ENCODE results near the gene HK3. TPM values are rescaled to one million over a fixed set of nuclear protein-coding genes. Genes with fewer than 3 reads are reported as not detected.

HK3 gene
- total and polyA plus RNA-seq, 9 of the 15 experiments (the other 6 are each of a cell fraction or from before 2014, with no cell fraction given), result 0.16 TPM; not detected in 8

DNA sequence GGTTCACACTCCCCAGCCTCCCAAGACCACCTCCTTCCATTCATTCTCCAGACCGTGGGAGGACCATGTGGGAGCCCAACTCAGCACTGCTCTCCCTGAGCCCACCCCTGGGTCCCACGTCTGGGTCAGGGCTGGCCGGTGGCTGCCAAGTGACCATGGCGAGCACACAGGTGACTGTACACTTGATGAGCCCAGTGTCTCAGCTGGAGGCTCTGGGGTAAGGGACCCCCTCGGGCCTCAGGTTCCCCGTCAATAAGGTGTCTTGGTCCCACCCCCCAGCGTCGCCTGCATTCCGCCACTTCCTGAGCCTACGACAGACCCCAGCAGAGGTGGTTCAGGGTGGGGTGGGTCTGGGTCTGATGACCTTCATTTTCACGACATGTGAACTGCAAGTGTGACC is 38.8 kb downstream of the HK3 start:
- DNase-seq (ENCODE audit: extremely low read depth in 1 of 4, low spot score in 3 of 4), result no peak
- H4K20me1 ChIP-seq (replicated peaks; ENCODE audit: control insufficient read depth, insufficient read depth, low read length), result peaks cover 23% of the 10 kb centered on the region; the same call in 1 of the 2 replicates
- ChIA-PET POLR2A (interaction anchor here (0.6 kb wide), 1 partner anchor 42 kb away, joined by 3 read pairs; no protein-coding TSS in a partner anchor), CTCF (ENCODE audit: low intra/inter-chr PET ratio) (no interaction called here)
- H3K4me2 ChIP-seq (ENCODE audit: insufficient read depth, low read length), result no peak overlapping the region
- no peak overlapping the region for H3K9ac ChIP-seq (ENCODE audit: insufficient read depth in 1 of 2, low read depth in 2 of 2, low read length in 2 of 2)
- no peak overlapping the region for H2AFZ ChIP-seq (ENCODE audit: low read depth, low read length)
- intact Hi-C loops (cut with micrococcal nuclease) (no loop called here), in situ Hi-C loops (cut with MboI) (no loop called here)
- H3K36me3 ChIP-seq (ENCODE audit: control insufficient read depth, insufficient read depth, low read length), result no peaks in the 10 kb centered on the region
- H3K79me2 ChIP-seq (ENCODE audit: control insufficient read depth, insufficient read depth, low read length), result no peaks in the 10 kb centered on the region
- H3K4me1 ChIP-seq (replicated peaks in 1 of 2; ENCODE audit: control insufficient read depth in 2 of 2, insufficient read depth in 2 of 2, low read length in 2 of 2), result peaks cover 0 to 36% of the 10 kb centered on the region in 2 experiments; a peak in 2 of 5 replicates
- no peak for ATAC-seq
- no peak for TF ChIP-seq SMARCA5 (IDR thresholded peaks at IDR 0.05)
- TF ChIP-seq, protein P1, sequence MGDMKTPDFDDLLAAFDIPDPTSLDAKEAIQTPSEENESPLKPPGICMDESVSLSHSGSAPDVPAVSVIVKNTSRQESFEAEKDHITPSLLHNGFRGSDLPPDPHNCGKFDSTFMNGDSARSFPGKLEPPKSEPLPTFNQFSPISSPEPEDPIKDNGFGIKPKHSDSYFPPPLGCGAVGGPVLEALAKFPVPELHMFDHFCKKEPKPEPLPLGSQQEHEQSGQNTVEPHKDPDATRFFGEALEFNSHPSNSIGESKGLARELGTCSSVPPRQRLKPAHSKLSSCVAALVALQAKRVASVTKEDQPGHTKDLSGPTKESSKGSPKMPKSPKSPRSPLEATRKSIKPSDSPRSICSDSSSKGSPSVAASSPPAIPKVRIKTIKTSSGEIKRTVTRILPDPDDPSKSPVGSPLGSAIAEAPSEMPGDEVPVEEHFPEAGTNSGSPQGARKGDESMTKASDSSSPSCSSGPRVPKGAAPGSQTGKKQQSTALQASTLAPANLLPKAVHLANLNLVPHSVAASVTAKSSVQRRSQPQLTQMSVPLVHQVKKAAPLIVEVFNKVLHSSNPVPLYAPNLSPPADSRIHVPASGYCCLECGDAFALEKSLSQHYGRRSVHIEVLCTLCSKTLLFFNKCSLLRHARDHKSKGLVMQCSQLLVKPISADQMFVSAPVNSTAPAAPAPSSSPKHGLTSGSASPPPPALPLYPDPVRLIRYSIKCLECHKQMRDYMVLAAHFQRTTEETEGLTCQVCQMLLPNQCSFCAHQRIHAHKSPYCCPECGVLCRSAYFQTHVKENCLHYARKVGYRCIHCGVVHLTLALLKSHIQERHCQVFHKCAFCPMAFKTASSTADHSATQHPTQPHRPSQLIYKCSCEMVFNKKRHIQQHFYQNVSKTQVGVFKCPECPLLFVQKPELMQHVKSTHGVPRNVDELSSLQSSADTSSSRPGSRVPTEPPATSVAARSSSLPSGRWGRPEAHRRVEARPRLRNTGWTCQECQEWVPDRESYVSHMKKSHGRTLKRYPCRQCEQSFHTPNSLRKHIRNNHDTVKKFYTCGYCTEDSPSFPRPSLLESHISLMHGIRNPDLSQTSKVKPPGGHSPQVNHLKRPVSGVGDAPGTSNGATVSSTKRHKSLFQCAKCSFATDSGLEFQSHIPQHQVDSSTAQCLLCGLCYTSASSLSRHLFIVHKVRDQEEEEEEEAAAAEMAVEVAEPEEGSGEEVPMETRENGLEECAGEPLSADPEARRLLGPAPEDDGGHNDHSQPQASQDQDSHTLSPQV (IDR thresholded peaks at IDR 0.05), result no peak
- TF ChIP-seq, protein P2, sequence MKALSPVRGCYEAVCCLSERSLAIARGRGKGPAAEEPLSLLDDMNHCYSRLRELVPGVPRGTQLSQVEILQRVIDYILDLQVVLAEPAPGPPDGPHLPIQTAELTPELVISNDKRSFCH (CRISPR knock-in tag; IDR thresholded peaks at IDR 0.05), result no peak
- TF ChIP-seq, protein P2 (tag; IDR thresholded peaks at IDR 0.05), result no peak
- TF ChIP-seq CCNT2 (IDR thresholded peaks at IDR 0.05; ENCODE audit: borderline replicate concordance, extremely low read depth, insufficient read length, low read depth, low read length), result no peak
- no peak for TF ChIP-seq ZBTB26 (CRISPR knock-in tag; IDR thresholded peaks at IDR 0.05)
- TF ChIP-seq, protein P3, sequence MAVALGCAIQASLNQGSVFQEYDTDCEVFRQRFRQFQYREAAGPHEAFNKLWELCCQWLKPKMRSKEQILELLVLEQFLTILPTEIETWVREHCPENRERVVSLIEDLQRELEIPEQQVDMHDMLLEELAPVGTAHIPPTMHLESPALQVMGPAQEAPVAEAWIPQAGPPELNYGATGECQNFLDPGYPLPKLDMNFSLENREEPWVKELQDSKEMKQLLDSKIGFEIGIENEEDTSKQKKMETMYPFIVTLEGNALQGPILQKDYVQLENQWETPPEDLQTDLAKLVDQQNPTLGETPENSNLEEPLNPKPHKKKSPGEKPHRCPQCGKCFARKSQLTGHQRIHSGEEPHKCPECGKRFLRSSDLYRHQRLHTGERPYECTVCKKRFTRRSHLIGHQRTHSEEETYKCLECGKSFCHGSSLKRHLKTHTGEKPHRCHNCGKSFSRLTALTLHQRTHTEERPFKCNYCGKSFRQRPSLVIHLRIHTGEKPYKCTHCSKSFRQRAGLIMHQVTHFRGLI (CRISPR knock-in tag; IDR thresholded peaks at IDR 0.05), result no peak
- TF ChIP-seq, protein P4, sequence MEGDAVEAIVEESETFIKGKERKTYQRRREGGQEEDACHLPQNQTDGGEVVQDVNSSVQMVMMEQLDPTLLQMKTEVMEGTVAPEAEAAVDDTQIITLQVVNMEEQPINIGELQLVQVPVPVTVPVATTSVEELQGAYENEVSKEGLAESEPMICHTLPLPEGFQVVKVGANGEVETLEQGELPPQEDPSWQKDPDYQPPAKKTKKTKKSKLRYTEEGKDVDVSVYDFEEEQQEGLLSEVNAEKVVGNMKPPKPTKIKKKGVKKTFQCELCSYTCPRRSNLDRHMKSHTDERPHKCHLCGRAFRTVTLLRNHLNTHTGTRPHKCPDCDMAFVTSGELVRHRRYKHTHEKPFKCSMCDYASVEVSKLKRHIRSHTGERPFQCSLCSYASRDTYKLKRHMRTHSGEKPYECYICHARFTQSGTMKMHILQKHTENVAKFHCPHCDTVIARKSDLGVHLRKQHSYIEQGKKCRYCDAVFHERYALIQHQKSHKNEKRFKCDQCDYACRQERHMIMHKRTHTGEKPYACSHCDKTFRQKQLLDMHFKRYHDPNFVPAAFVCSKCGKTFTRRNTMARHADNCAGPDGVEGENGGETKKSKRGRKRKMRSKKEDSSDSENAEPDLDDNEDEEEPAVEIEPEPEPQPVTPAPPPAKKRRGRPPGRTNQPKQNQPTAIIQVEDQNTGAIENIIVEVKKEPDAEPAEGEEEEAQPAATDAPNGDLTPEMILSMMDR (IDR thresholded peaks at IDR 0.05 in 2 of 3, conservative IDR thresholded peaks at IDR 0.05 in 1 of 3; ENCODE audit: insufficient read depth in 2 of 3, low read depth in 1 of 3, low read length in 3 of 3), result no peak
- H3K27ac ChIP-seq (ENCODE audit: extremely low read depth, low read depth, low read length), result no peak overlapping the region
- H3K9me3 ChIP-seq (replicated peaks; ENCODE audit: control insufficient read depth, insufficient read depth, low read depth, low read length), result no peaks in the 10 kb centered on the region
- WGBS (ENCODE audit: insufficient coverage, low coverage, missing lambda C conversion rate), result 1% methylated on average over 11 of the region's 11 CpGs
- no TSS peak for BruUV-seq (replicated peaks)
- no peak for FAIRE-seq
- H3K4me3 ChIP-seq, result no peak overlapping the region
- peaks cover 16 to 84% of the 10 kb centered on the region in 2 experiments; a peak in 4 of 5 replicates for H3K27me3 ChIP-seq (ENCODE audit: control insufficient read depth in 2 of 2, insufficient read depth in 2 of 2, low read length in 2 of 2)
- H3K9me1 ChIP-seq (ENCODE audit: control insufficient read depth, insufficient read depth, low read length), result no peaks in the 10 kb centered on the region

Measured in K562 (cell line).